Loucy (cell line): ENCODE results near the gene RIN3.

Experiments
- EZH2phosphoT487 ChIP-seq: fragments of 200-600 bp; IDR thresholded peaks from 2 replicates; pipeline ENCODE4 v1.6.1; 2018; ENCODE audit warnings: antibody characterized with exemption, mild to moderate bottlenecking, moderate library complexity, borderline replicate concordance
- TF ChIP-seq, protein P1 (sequence below): fragments of 200-600 bp; sonication (generic); conservative IDR thresholded peaks from 2 replicates; pipeline ENCODE4 v1.5.1; 2014; ENCODE audit warnings: mild to moderate bottlenecking, antibody characterized with exemption, low read length

DNA sequence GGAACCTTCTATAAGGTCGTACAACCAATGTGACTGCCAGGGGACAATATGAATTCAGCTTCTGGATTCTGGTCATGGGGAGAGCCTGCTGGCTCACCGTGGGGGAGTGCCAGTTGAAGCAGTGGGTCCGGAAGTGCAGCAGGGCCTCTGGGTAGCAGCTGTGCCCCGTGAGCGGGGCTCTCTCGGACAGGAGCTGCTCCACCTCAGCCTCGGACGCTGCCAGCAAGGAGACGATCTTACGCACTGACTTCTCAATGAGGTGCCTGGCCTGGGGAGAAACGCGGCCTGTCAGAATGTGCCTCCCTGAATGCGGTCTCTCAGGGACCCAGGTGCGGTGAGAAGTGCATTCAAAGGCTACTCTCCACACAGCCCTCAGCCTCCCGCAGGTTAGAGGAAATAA is 192.8 kb downstream of the RIN3 start:
- TF ChIP-seq, protein P1, sequence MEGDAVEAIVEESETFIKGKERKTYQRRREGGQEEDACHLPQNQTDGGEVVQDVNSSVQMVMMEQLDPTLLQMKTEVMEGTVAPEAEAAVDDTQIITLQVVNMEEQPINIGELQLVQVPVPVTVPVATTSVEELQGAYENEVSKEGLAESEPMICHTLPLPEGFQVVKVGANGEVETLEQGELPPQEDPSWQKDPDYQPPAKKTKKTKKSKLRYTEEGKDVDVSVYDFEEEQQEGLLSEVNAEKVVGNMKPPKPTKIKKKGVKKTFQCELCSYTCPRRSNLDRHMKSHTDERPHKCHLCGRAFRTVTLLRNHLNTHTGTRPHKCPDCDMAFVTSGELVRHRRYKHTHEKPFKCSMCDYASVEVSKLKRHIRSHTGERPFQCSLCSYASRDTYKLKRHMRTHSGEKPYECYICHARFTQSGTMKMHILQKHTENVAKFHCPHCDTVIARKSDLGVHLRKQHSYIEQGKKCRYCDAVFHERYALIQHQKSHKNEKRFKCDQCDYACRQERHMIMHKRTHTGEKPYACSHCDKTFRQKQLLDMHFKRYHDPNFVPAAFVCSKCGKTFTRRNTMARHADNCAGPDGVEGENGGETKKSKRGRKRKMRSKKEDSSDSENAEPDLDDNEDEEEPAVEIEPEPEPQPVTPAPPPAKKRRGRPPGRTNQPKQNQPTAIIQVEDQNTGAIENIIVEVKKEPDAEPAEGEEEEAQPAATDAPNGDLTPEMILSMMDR, result no peak
- TF ChIP-seq EZH2phosphoT487, result no peak
